HepG2 (cell line): ENCODE data around the gene IL17F. TPM values are rescaled to one million over a fixed set of nuclear protein-coding genes. Genes with fewer than 3 reads are reported as not detected.

Experiments used
- ATAC-seq: fragments of 200-7000 bp; cut with Tn5 transposase; 3 replicates; pipeline ENCODE4 v1.9.1; 2020; ENCODE audit warnings: mild to moderate bottlenecking, moderate library complexity
- BruUV-seq: library from RNA; stranded (reverse); fragments of 400-500 nt; replicated peaks from 2 replicates; lab custom pipeline; 2021; lab: Mats Ljungman, UMichigan
- CTCF ChIA-PET: fragments of 300-600 bp; formaldehyde crosslinking; extraction: SDS; loops from one replicate; lab custom pipeline; 2021; ENCODE audit warnings: low total read pairs, inconsistent platforms, low intra/inter-chr PET ratio; lab: Yijun Ruan, JAX
- POLR2A ChIA-PET: fragments of 350-600 bp; sonication (Branson Sonifier 250); formaldehyde crosslinking; loops from one replicate; lab custom pipeline; 2020; ENCODE audit warnings: antibody characterized with exemption, inconsistent platforms; lab: Yijun Ruan, JAX
- DNase-seq: peaks from one replicate; pipeline ENCODE4 v3.0.0-alpha.2; 2015; ENCODE audit warnings: low spot score
- FAIRE-seq: peaks from 3 replicates; lab custom pipeline; 2011; peaks lifted over from hg19 to GRCh38; lab: Jason Lieb, UNC
- H2AFZ ChIP-seq: one replicate; pipeline ENCODE4 v1.6.1; 2011; ENCODE audit warnings: low read length, inconsistent platforms
- H3K27ac ChIP-seq: fragments of 300-600 bp; 3 replicates; pipeline ENCODE4 v1.8.0; 2011; ENCODE audit warnings: mixed run types, mild to moderate bottlenecking, mixed read lengths, low read length, inconsistent platforms; ENCODE audit not compliant: insufficient read depth; ENCODE audit errors: extremely low read length
- H3K27me3 ChIP-seq, 2 experiments: fragments of 200-600 bp in 1 of 2; 2 replicates in 1 of 2; 3 replicates in 1 of 2; pipeline versions ENCODE4 v1.6.0 to v1.8.0; 2011; ENCODE audit warnings: low read length in 2 of 2, mild to moderate bottlenecking in 2 of 2, moderate library complexity in 2 of 2, inconsistent platforms in 1 of 2; ENCODE audit not compliant: insufficient read depth in 2 of 2, control insufficient read depth in 1 of 2
- H3K36me3 ChIP-seq, 2 experiments: fragments of 200-600 bp in 1 of 2; replicated peaks in 1 of 2; 2 replicates in 1 of 2; 3 replicates in 1 of 2; pipeline versions ENCODE4 v1.5.1 to v1.8.0; 2011; ENCODE audit warnings: low read length in 2 of 2, inconsistent platforms in 1 of 2; ENCODE audit not compliant: insufficient read depth in 2 of 2, control insufficient read depth in 1 of 2
- H3K4me1 ChIP-seq: 2 replicates; pipeline ENCODE4 v1.5.1; 2012; ENCODE audit warnings: low read length, inconsistent platforms; ENCODE audit not compliant: insufficient read depth
- H3K4me2 ChIP-seq: 2 replicates; pipeline ENCODE4 v1.6.0; 2011; ENCODE audit warnings: low read depth, low read length, inconsistent platforms
- H3K4me3 ChIP-seq, 3 experiments: fragments of 200-600 bp in 1 of 3; sonication (generic), shearing (Covaris generic) in 1 of 3; replicated peaks in 1 of 3; 2 replicates each; pipeline ENCODE4 v1.5.1; 2011 to 2016; ENCODE audit warnings: low read length in 3 of 3, inconsistent platforms in 2 of 3, low read depth in 2 of 3, mild to moderate bottlenecking in 2 of 3, control low read depth in 1 of 3, mixed read lengths in 1 of 3; ENCODE audit not compliant: insufficient read depth in 1 of 3
- H3K79me2 ChIP-seq: one replicate; pipeline ENCODE4 v1.6.1; 2011; ENCODE audit warnings: low read length, inconsistent platforms; ENCODE audit not compliant: insufficient read depth
- H3K9ac ChIP-seq: 2 replicates; pipeline ENCODE4 v1.6.0; 2011; ENCODE audit warnings: mild to moderate bottlenecking, low read depth, low read length, inconsistent platforms; ENCODE audit not compliant: insufficient read depth
- H3K9me3 ChIP-seq: 2 replicates; pipeline ENCODE4 v1.5.1; 2012; ENCODE audit warnings: mild to moderate bottlenecking, low read length
- H4K20me1 ChIP-seq: 2 replicates; pipeline ENCODE4 v1.6.0; 2011; ENCODE audit warnings: inconsistent platforms, mild to moderate bottlenecking, low read length, moderate library complexity; ENCODE audit not compliant: insufficient read depth
- KLF11 ChIP-seq: IDR thresholded peaks from 2 replicates; pipeline ENCODE4 v1.6.1; 2016; ENCODE audit warnings: missing compliant biosample characterization
- MXD4 ChIP-seq: IDR thresholded peaks from 2 replicates; pipeline ENCODE4 v1.6.1; 2016; ENCODE audit warnings: mild to moderate bottlenecking, missing biosample characterization, missing genetic modification reagents
- SRSF1 ChIP-seq: fragments of 200-400 bp; formaldehyde crosslinking; optimal IDR thresholded peaks from 2 replicates; pipeline ENCODE3; 2017; ENCODE audit warnings: mild to moderate bottlenecking, low read depth, low read length, moderate library complexity
- WGBS: methylation state at CpG from one replicate; pipeline ENCODE4 v1.1.6; 2017; ENCODE audit warnings: low lambda C conversion rate; 5-methylcytosine and 5-hydroxymethylcytosine counted together
- in situ Hi-C: cut with HindIII; loops from 2 replicates; pipeline ENCODE4 v1.10.0; 2017; ENCODE audit warnings: low pct_unique_long_range_greater_than_20kb; ENCODE audit not compliant: extremely low pct_ligation_motif_present
- intact Hi-C: fragments of 100-400 bp; cut with micrococcal nuclease; formaldehyde crosslinking; loops from one replicate; pipeline ENCODE4 v1.10.0; 2022; ENCODE audit not compliant: unreplicated experiment
- polyA plus RNA-seq, 8 experiments: library from polyadenylated mRNA; depleted of rRNA in 3 of 8; stranded (reverse) in 7 of 8; unstranded in 1 of 8; fragments of >200 nt; fragmentation: Illumina TruSeq in 4 of 8; extraction: Trizol in 4 of 8; gene quantifications; 2 replicates each; pipeline versions ENCODE4 v1.2.1 to v1.2.3, GENCODE V29; 2011 to 2016; ENCODE audit warnings: low read depth in 4 of 8, missing spikeins in 1 of 8, mixed read lengths in 1 of 8; ENCODE audit not compliant: insufficient read depth in 1 of 8
- total RNA-seq, 5 experiments: library from RNA; depleted of rRNA; stranded (reverse); fragments of >200 nt; fragmentation: Illumina TruSeq; extraction: Trizol; gene quantifications; 2 replicates each; pipeline ENCODE4 v1.2.3, GENCODE V29; 2016; ENCODE audit warnings: low read depth in 1 of 5
- TF ChIP-seq, protein P1 (sequence below): sonication (generic); formaldehyde crosslinking; IDR thresholded peaks from 2 replicates; pipeline ENCODE4 v1.4.0; 2020; ENCODE audit warnings: missing genetic modification reagents
- TF ChIP-seq, protein P2 (sequence below): IDR thresholded peaks from 2 replicates; pipeline ENCODE4 v1.6.1; 2016; ENCODE audit warnings: missing biosample characterization, missing genetic modification reagents, low read depth

The IL17F gene
- total and polyA plus RNA-seq, 2 of the 13 experiments (the other 11 are each of a cell fraction or from before 2014, with no cell fraction given): not detected

DNA sequence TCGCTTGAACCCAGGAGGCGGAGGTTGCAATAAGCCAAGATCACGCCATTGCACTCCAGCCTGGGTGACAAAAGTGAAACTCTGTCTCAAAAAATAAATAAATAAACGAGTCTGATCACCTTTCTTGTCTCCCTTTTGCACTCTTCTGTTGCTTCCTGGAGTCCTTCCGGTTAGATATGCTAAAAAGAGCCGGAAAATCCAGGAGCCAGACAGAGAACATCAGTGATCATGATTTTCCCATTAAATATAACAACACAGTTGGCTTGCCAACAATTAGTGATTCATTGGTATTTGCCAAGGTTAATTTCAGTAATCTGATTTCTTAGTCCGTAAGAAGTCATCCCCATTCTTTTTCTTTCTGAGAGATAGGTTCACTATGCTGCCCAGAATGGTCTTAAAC lies 43.9 kb upstream of the IL17F start:
- ChIA-PET CTCF (interaction anchor here (3.1 kb wide), 1 partner anchor 112 kb away, joined by 74 read pairs; no protein-coding TSS in a partner anchor), POLR2A (no interaction called here)
- in situ Hi-C loops (loop anchor here (5.0 to 10.0 kb wide), 3 partner anchors 79 to 377 kb away; no protein-coding TSS in a partner anchor), intact Hi-C loops (loop anchor here (5.0 to 10.0 kb wide), 2 partner anchors 299 to 707 kb away; partner anchors contain the start of gene GSTA4)
- no peaks in the 10 kb centered on the region; the same call in 1 of the 2 replicates for H4K20me1 ChIP-seq
- DNase-seq (no peak), FAIRE-seq (no peak), ATAC-seq (no peak)
- no peak overlapping the region for H3K4me2 ChIP-seq
- H3K27me3 ChIP-seq: no peaks in the 10 kb centered on the region; a peak in 1 of 5 replicates
- no peak overlapping the region for H2AFZ ChIP-seq
- no peak for TF ChIP-seq MXD4 (CRISPR knock-in tag)
- TF ChIP-seq, protein P1, sequence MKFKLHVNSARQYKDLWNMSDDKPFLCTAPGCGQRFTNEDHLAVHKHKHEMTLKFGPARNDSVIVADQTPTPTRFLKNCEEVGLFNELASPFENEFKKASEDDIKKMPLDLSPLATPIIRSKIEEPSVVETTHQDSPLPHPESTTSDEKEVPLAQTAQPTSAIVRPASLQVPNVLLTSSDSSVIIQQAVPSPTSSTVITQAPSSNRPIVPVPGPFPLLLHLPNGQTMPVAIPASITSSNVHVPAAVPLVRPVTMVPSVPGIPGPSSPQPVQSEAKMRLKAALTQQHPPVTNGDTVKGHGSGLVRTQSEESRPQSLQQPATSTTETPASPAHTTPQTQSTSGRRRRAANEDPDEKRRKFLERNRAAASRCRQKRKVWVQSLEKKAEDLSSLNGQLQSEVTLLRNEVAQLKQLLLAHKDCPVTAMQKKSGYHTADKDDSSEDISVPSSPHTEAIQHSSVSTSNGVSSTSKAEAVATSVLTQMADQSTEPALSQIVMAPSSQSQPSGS (CRISPR knock-in tag): no peak
- TF ChIP-seq, protein P2, sequence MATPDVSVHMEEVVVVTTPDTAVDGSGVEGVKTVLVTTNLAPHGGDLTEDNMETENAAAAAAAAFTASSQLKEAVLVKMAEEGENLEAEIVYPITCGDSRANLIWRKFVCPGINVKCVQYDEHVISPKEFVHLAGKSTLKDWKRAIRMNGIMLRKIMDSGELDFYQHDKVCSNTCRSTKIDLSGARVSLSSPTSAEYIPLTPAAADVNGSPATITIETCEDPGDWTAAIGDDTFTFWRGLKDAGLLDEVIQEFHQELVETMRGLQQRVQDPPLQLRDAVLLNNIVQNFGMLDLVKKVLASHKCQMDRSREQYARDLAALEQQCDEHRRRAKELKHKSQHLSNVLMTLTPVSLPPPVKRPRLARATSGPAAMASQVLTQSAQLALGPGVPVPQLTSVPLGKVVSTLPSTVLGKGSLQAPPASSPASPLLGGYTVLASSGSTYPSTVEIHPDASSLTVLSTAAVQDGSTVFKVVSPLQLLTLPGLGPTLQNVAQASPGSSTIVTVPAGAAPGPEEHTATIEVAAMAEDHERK (CRISPR knock-in tag): no peak
- no peak for TF ChIP-seq KLF11
- TF ChIP-seq SRSF1: no peak
- no peaks in the 10 kb centered on the region for H3K9me3 ChIP-seq
- peaks cover 36% of the 10 kb centered on the region for H3K4me1 ChIP-seq
- 93% methylated on average over 7 of the region's 7 CpGs for WGBS
- H3K79me2 ChIP-seq: peaks cover 16% of the 10 kb centered on the region
- H3K4me3 ChIP-seq: no peak overlapping the region
- no TSS peak for BruUV-seq
- 0 out of 5 replicates have a peak, but pooled peaks cover 0 to 1% of the 10 kb centered on the region in 2 experiments for H3K36me3 ChIP-seq
- no peak overlapping the region for H3K9ac ChIP-seq
- H3K27ac ChIP-seq: no peak overlapping the region
